ENCODE results near the gene LCTL. TPM values are rescaled to one million over a fixed set of nuclear protein-coding genes. Genes with fewer than 3 reads are reported as not detected.

LCTL gene
- polyA plus RNA-seq, 3 donors: not detected

DNA sequence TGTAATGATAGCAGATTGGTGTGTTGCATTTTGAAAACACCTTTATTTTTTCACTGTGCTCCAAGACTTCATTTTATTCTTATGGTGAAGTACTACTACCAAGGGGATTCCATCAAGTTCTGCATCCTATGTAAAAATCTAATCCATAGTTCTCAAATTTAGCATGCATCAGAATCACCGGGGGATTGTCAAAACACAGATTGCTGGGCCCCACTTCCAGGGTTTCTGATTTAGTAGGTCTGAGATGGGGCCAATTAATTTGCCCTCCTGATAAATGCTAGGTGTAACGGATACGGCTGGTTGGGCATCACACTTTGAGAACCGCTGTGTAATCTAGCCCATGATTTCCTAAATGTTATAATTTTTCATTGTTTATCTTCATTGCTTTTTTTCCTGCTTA is 60.0 kb downstream of the LCTL start:
- DNase-seq: no peak
- no CpG with 5 or more reads among the region's 4 CpGs for WGBS (ENCODE audit: insufficient coverage)
- intact Hi-C loops (cut with micrococcal nuclease): no loop called here
- Mint-ChIP-seq H3K36me3 (peaks cover 26 to 27% of the 10 kb centered on the region in 2 donors), H3K4me3 (peak overlapping the region; percentile 100), H3K9me3 (no peaks in the 10 kb centered on the region), H3K27ac (peak overlapping the region in 6 of 7 donors; percentile 97 to 99 (median 98)), H3K27me3 (ENCODE audit: low read depth in 3 of 3) (peaks cover 0 to 2% (median 0%) of the 10 kb centered on the region in 3 donors), H3K4me1 (peaks cover 30% of the 10 kb centered on the region)
- Histone ChIP-seq H3K27ac (ENCODE audit: low read depth in 1 of 2, low read length in 2 of 2) (peak overlapping the region in 1 of 2 donors; percentile 88), H3K9ac (ENCODE audit: insufficient read depth, low read length, poor library complexity, severe bottlenecking) (peak overlapping the region; percentile 83), H4K20me1 (ENCODE audit: insufficient read depth, low read length) (peaks cover 30% of the 10 kb centered on the region), H2AFZ (ENCODE audit: insufficient read depth, low read depth, low read length, poor library complexity, severe bottlenecking) (peak overlapping the region; percentile 97), H3K36me3 (replicated peaks in 1 of 2; ENCODE audit: control insufficient read depth in 1 of 2, insufficient read depth in 2 of 2, low read length in 2 of 2) (peaks cover 24 to 32% of the 10 kb centered on the region in 2 donors), H3K9me3 (replicated peaks in 1 of 2; ENCODE audit: control insufficient read depth in 1 of 2, insufficient read depth in 1 of 2, low read length in 2 of 2) (no peaks in the 10 kb centered on the region), H3K4me1 (ENCODE audit: control insufficient read depth in 1 of 2, insufficient read depth in 2 of 2, low read length in 2 of 2) (peaks cover 25 to 40% of the 10 kb centered on the region in 2 donors), H3K27me3 (ENCODE audit: control insufficient read depth in 2 of 2, insufficient read depth in 2 of 2, low read length in 2 of 2) (no peaks in the 10 kb centered on the region), H3K4me2 (replicated peaks; ENCODE audit: extremely low read depth, low read length, poor library complexity, severe bottlenecking) (peak overlapping the region; percentile 99), H3K4me3 (replicated peaks in 1 of 3; ENCODE audit: low read depth in 2 of 3, low read length in 3 of 3) (peak overlapping the region; percentile 92 to 98 (median 97)), H3K79me2 (ENCODE audit: insufficient read depth, low read length) (peaks cover 65% of the 10 kb centered on the region)
- TF ChIP-seq, protein P1, sequence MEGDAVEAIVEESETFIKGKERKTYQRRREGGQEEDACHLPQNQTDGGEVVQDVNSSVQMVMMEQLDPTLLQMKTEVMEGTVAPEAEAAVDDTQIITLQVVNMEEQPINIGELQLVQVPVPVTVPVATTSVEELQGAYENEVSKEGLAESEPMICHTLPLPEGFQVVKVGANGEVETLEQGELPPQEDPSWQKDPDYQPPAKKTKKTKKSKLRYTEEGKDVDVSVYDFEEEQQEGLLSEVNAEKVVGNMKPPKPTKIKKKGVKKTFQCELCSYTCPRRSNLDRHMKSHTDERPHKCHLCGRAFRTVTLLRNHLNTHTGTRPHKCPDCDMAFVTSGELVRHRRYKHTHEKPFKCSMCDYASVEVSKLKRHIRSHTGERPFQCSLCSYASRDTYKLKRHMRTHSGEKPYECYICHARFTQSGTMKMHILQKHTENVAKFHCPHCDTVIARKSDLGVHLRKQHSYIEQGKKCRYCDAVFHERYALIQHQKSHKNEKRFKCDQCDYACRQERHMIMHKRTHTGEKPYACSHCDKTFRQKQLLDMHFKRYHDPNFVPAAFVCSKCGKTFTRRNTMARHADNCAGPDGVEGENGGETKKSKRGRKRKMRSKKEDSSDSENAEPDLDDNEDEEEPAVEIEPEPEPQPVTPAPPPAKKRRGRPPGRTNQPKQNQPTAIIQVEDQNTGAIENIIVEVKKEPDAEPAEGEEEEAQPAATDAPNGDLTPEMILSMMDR (IDR thresholded peaks at IDR 0.05): no peak

DNA sequence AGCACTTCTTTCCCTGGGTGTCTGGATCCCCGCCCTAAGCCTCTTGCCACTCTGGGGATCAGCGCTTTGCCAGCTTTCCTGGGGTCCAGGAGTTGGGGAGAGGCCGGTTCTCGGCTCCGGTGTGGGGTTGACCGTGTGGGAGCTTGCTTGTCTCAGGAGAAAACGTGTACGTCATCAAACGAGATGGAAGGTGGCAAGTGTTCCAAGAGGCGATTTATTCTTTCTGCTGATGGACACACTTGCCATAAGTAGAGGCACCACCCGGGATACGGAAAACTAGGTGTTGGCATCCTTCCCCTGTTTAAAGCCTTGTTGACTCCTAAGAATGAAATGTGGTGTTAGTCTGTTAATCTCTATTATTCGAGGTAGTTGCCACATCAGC is 60.4 kb downstream of the LCTL start:
- Histone ChIP-seq H3K4me1 (ENCODE audit: control insufficient read depth in 1 of 2, insufficient read depth in 2 of 2, low read length in 2 of 2) (peaks cover 25 to 40% of the 10 kb centered on the region in 2 donors), H3K9ac (ENCODE audit: insufficient read depth, low read length, poor library complexity, severe bottlenecking) (peak overlapping the region; percentile 83), H2AFZ (ENCODE audit: insufficient read depth, low read depth, low read length, poor library complexity, severe bottlenecking) (peak overlapping the region; percentile 97), H3K9me3 (replicated peaks in 1 of 2; ENCODE audit: control insufficient read depth in 1 of 2, insufficient read depth in 1 of 2, low read length in 2 of 2) (no peaks in the 10 kb centered on the region), H3K36me3 (replicated peaks in 1 of 2; ENCODE audit: control insufficient read depth in 1 of 2, insufficient read depth in 2 of 2, low read length in 2 of 2) (peaks cover 28 to 32% of the 10 kb centered on the region in 2 donors), H3K27me3 (ENCODE audit: control insufficient read depth in 2 of 2, insufficient read depth in 2 of 2, low read length in 2 of 2) (no peaks in the 10 kb centered on the region), H4K20me1 (ENCODE audit: insufficient read depth, low read length) (peaks cover 34% of the 10 kb centered on the region), H3K4me2 (replicated peaks; ENCODE audit: extremely low read depth, low read length, poor library complexity, severe bottlenecking) (peak overlapping the region; percentile 99), H3K79me2 (ENCODE audit: insufficient read depth, low read length) (peaks cover 69% of the 10 kb centered on the region), H3K27ac (ENCODE audit: low read depth in 1 of 2, low read length in 2 of 2) (peak overlapping the region; percentile 88 to 92), H3K4me3 (replicated peaks in 1 of 3; ENCODE audit: low read depth in 2 of 3, low read length in 3 of 3) (peak overlapping the region; percentile 92 to 98 (median 97))
- Mint-ChIP-seq H3K4me3 (peak overlapping the region; percentile 100), H3K9me3 (no peaks in the 10 kb centered on the region), H3K36me3 (peaks cover 27 to 31% of the 10 kb centered on the region in 2 donors), H3K4me1 (peaks cover 30% of the 10 kb centered on the region), H3K27ac (peak overlapping the region; percentile 94 to 99 (median 97)), H3K27me3 (ENCODE audit: low read depth in 3 of 3) (peaks cover 0 to 2% (median 0%) of the 10 kb centered on the region in 3 donors)
- DNase-seq: no peak
- intact Hi-C loops (cut with micrococcal nuclease): no loop called here
- WGBS (ENCODE audit: insufficient coverage): 0% methylated on average over 4 of the region's 13 CpGs
- TF ChIP-seq, protein P1 (IDR thresholded peaks at IDR 0.05): no peak

Data from CD14-positive monocyte (primary cell).